H1 (cell line): Measurements from ENCODE around the gene PGAM1. TPM values are rescaled to one million over a fixed set of nuclear protein-coding genes. Genes with fewer than 3 reads are reported as not detected.

ENCODE experiments used
- CTCF ChIA-PET: fragments of 300-600 bp; sonication (Branson Sonifier 250); formaldehyde crosslinking; loops from one replicate; lab custom pipeline; 2021; ENCODE audit not compliant: partially characterized antibody; lab: Charles Lee
- POLR2A ChIA-PET: fragments of 300-600 bp; sonication (Branson Sonifier 250); formaldehyde crosslinking; loops from one replicate; lab custom pipeline; 2021; ENCODE audit warnings: inconsistent platforms; ENCODE audit not compliant: partially characterized antibody; lab: Charles Lee
- DNase-seq, 2 experiments: peaks; one replicate each; pipeline versions ENCODE4 v3.0.0 to v3.0.0-alpha.2; 2010 to 2022; ENCODE audit warnings: low spot score in 2 of 2, low read depth in 1 of 2, mixed read lengths in 1 of 2
- FAIRE-seq: peaks from 2 replicates; lab custom pipeline; 2011; peaks lifted over from hg19 to GRCh38; lab: Jason Lieb, UNC
- H2AFZ ChIP-seq: 2 replicates; pipeline ENCODE4 v1.8.1; 2012; ENCODE audit warnings: low read length, inconsistent platforms
- H2AK5ac ChIP-seq: 2 replicates; pipeline ENCODE4 v1.6.1; 2013; ENCODE audit warnings: low read depth, low read length
- H2BK120ac ChIP-seq: replicated peaks from 2 replicates; pipeline ENCODE3; 2013; ENCODE audit warnings: low read depth, low read length, inconsistent platforms
- H2BK12ac ChIP-seq: 2 replicates; pipeline ENCODE4 v1.6.1; 2013; ENCODE audit warnings: low read depth, low read length
- H2BK15ac ChIP-seq: 2 replicates; pipeline ENCODE4 v1.6.1; 2013; ENCODE audit warnings: low read length
- H2BK20ac ChIP-seq: 2 replicates; pipeline ENCODE4 v1.6.1; 2013; ENCODE audit warnings: low read length
- H2BK5ac ChIP-seq: 2 replicates; pipeline ENCODE4 v1.6.1; 2013; ENCODE audit warnings: low read depth, low read length
- H3K14ac ChIP-seq: 2 replicates; pipeline ENCODE4 v1.6.1; 2013; ENCODE audit warnings: inconsistent platforms; ENCODE audit not compliant: insufficient read length
- H3K18ac ChIP-seq: 2 replicates; pipeline ENCODE4 v1.6.1; 2013; ENCODE audit warnings: low read length; ENCODE audit errors: extremely low read depth
- H3K23ac ChIP-seq: 2 replicates; pipeline ENCODE4 v1.6.1; 2013; ENCODE audit warnings: inconsistent platforms; ENCODE audit not compliant: insufficient read length
- H3K23me2 ChIP-seq: 2 replicates; pipeline ENCODE4 v1.6.1; 2013; ENCODE audit warnings: low read depth, low read length
- H3K27ac ChIP-seq: 2 replicates; pipeline ENCODE4 v1.6.1; 2011; ENCODE audit warnings: low read depth, low read length, inconsistent platforms
- H3K27me3 ChIP-seq, 4 experiments: replicated peaks in 1 of 4; 1 replicate in 1 of 4; 2 replicates in 3 of 4; pipeline versions ENCODE4 v1.6.1 to v1.8.1; 2011 to 2013; ENCODE audit warnings: low read length in 3 of 4, mild to moderate bottlenecking in 3 of 4, inconsistent platforms in 2 of 4, mixed read lengths in 2 of 4, moderate library complexity in 1 of 4; ENCODE audit not compliant: control insufficient read depth in 3 of 4, insufficient read depth in 3 of 4; ENCODE audit errors: extremely low read depth in 1 of 4
- H3K36me3 ChIP-seq, 4 experiments: 2 replicates each; pipeline versions ENCODE4 v1.6.1 to v1.8.1; 2011 to 2013; ENCODE audit warnings: mild to moderate bottlenecking in 4 of 4, low read length in 3 of 4, moderate library complexity in 2 of 4, control low read depth in 1 of 4, inconsistent platforms in 1 of 4; ENCODE audit not compliant: insufficient read depth in 4 of 4, control insufficient read depth in 2 of 4
- H3K4ac ChIP-seq: replicated peaks from 2 replicates; pipeline ENCODE3; 2013; ENCODE audit warnings: low read length, low read depth, mixed read lengths, inconsistent platforms; ENCODE audit not compliant: insufficient read length
- H3K4me1 ChIP-seq, 4 experiments: replicated peaks in 1 of 4; 1 replicate in 1 of 4; 2 replicates in 3 of 4; pipeline versions ENCODE4 v1.6.1 to v1.8.1; 2011 to 2013; ENCODE audit warnings: low read length in 3 of 4, inconsistent platforms in 2 of 4, mixed read lengths in 1 of 4; ENCODE audit not compliant: insufficient read depth in 4 of 4, control insufficient read depth in 3 of 4
- H3K4me2 ChIP-seq, 2 experiments: 2 replicates each; pipeline versions ENCODE4 v1.6.1 to v1.8.1; 2011 to 2013; ENCODE audit warnings: low read depth in 2 of 2, low read length in 2 of 2, control low read depth in 1 of 2, inconsistent platforms in 1 of 2, mild to moderate bottlenecking in 1 of 2; ENCODE audit not compliant: insufficient read depth in 1 of 2
- H3K4me3 ChIP-seq, 4 experiments: fragments of 200-600, 300-600 bp in 1 of 4; sonication (generic), shearing (Covaris generic), sonication (Bioruptor Twin) in 1 of 4; 2 replicates each; pipeline versions ENCODE4 v1.5.1 to v1.8.1; 2011 to 2016; ENCODE audit warnings: low read length in 4 of 4, low read depth in 3 of 4, control low read depth in 2 of 4, inconsistent platforms in 2 of 4, mild to moderate bottlenecking in 2 of 4, mixed read lengths in 1 of 4, moderate library complexity in 1 of 4; ENCODE audit not compliant: insufficient read depth in 2 of 4; ENCODE audit errors: extremely low read depth in 1 of 4
- H3K56ac ChIP-seq: replicated peaks from 2 replicates; pipeline ENCODE3; 2013; ENCODE audit warnings: low read depth, mild to moderate bottlenecking, mixed read lengths, low read length, inconsistent platforms; ENCODE audit not compliant: insufficient read length
- H3K79me1 ChIP-seq: 2 replicates; pipeline ENCODE4 v1.6.1; 2013; ENCODE audit warnings: low read depth, low read length, control low read depth
- H3K79me2 ChIP-seq, 2 experiments: 2 replicates each; pipeline versions ENCODE4 v1.6.1 to v1.8.1; 2012 to 2013; ENCODE audit warnings: low read length in 2 of 2, mild to moderate bottlenecking in 2 of 2, inconsistent platforms in 1 of 2; ENCODE audit not compliant: insufficient read depth in 2 of 2, control insufficient read depth in 1 of 2
- H3K9ac ChIP-seq, 4 experiments: replicated peaks in 1 of 4; 1 replicate in 1 of 4; 2 replicates in 3 of 4; pipeline versions ENCODE4 v1.6.1 to v1.8.1; 2011 to 2013; ENCODE audit warnings: low read depth in 3 of 4, low read length in 3 of 4, control low read depth in 2 of 4, mild to moderate bottlenecking in 2 of 4, moderate library complexity in 2 of 4, inconsistent platforms in 1 of 4; ENCODE audit errors: extremely low read depth in 1 of 4
- H3K9me3 ChIP-seq, 2 experiments: 2 replicates each; pipeline versions ENCODE4 v1.6.1 to v1.8.1; 2012 to 2013; ENCODE audit warnings: mild to moderate bottlenecking in 2 of 2, moderate library complexity in 2 of 2, control low read depth in 1 of 2, inconsistent platforms in 1 of 2, low read depth in 1 of 2, low read length in 1 of 2, mixed read lengths in 1 of 2; ENCODE audit not compliant: insufficient read depth in 2 of 2
- H4K20me1 ChIP-seq, 2 experiments: replicated peaks in 1 of 2; 2 replicates each; pipeline versions ENCODE3 to v1.8.1; 2011 to 2013; ENCODE audit warnings: inconsistent platforms in 2 of 2, low read length in 2 of 2, mild to moderate bottlenecking in 1 of 2; ENCODE audit not compliant: insufficient read depth in 2 of 2, control insufficient read depth in 1 of 2
- H4K5ac ChIP-seq: 2 replicates; pipeline ENCODE4 v1.6.1; 2013; ENCODE audit warnings: low read length, low read depth, mixed read lengths, inconsistent platforms; ENCODE audit not compliant: insufficient read length
- H4K8ac ChIP-seq: 2 replicates; pipeline ENCODE4 v1.8.0; 2013; ENCODE audit warnings: mild to moderate bottlenecking, moderate library complexity, low read length, inconsistent platforms; ENCODE audit not compliant: insufficient read depth; ENCODE audit errors: extremely low read depth
- H4K91ac ChIP-seq: replicated peaks from 2 replicates; pipeline ENCODE3; 2013; ENCODE audit warnings: low read length, mixed read lengths, inconsistent platforms; ENCODE audit not compliant: insufficient read length
- JUN ChIP-seq: IDR thresholded peaks from 2 replicates; pipeline ENCODE4 v1.6.1; 2011; ENCODE audit warnings: low read depth, mild to moderate bottlenecking, improper control_type of control experiment, low read length
- POU5F1 ChIP-seq: IDR thresholded peaks from 2 replicates; pipeline ENCODE4 v1.6.1; 2011; ENCODE audit warnings: low read depth, mild to moderate bottlenecking, low read length, moderate library complexity
- SIN3A ChIP-seq, 2 experiments: IDR thresholded peaks in 1 of 2; conservative IDR thresholded peaks in 1 of 2; 2 replicates each; pipeline ENCODE4 v1.6.1; 2011 to 2012; ENCODE audit warnings: low read length in 2 of 2, improper control_type of control experiment in 1 of 2, low read depth in 1 of 2, mild to moderate bottlenecking in 1 of 2
- WGBS, 2 experiments: shearing (Covaris generic) in 1 of 2; methylation state at CpG; one replicate each; pipeline versions ENCODE4 v1.1.6 to v1.1.7; 2013 to 2015; ENCODE audit warnings: low lambda C conversion rate in 2 of 2, mixed read lengths in 2 of 2, inconsistent platforms in 1 of 2, low coverage in 1 of 2, missing lambda C conversion rate in 1 of 2; ENCODE audit not compliant: insufficient replicate concordance in 2 of 2, insufficient coverage in 1 of 2, insufficient read length in 1 of 2; ENCODE audit errors: extremely low coverage in 1 of 2, missing lambda C conversion rate in 1 of 2; 5-methylcytosine and 5-hydroxymethylcytosine counted together
- polyA plus RNA-seq, 7 experiments: library from polyadenylated mRNA; depleted of rRNA in 3 of 7; stranded (reverse) in 5 of 7; unstranded in 2 of 7; fragments of >200 nt in 5 of 7; fragments of 200-250 nt in 2 of 7; gene quantifications; 1 replicate in 5 of 7; 2 replicates in 1 of 7; 4 replicates in 1 of 7; pipeline versions ENCODE4 v1.2.1 to v1.2.3, GENCODE V29; 2011 to 2013; ENCODE audit warnings: missing spikeins in 2 of 7, mixed read lengths in 2 of 7
- total RNA-seq: library from RNA; stranded (reverse); fragmentation: NEBNext Ultra II Directional; extraction: Animal tissue kit (Norgen Biotek cat#: 25700); gene quantifications from 2 replicates; pipeline ENCODE4 v1.2.1, GENCODE V29; 2021

Gene PGAM1
- total and polyA plus RNA-seq, 2 of the 8 experiments (the other 6 are each of a cell fraction or from before 2014, with no cell fraction given), result 791 to 799 TPM

DNA sequence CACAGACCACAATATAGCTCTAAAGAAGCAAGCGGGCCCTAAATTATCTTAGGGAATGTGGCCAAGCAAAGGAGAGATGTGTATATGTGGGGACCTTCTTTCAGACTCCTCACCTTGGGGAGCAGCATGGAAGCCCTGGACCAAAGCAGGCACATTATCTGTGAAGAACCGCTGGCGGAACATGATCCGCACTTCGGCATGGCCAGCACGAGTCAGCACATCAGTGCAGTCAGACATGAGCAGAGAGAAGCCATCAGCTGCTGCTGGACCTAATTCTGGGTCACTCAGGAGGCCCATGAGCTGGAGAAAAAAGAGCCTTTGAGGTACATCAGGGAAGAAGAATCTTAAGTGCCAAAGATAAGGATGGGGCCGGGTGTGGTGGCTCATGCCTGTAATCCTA is 33.9 kb downstream of the PGAM1 start:
- H2AK5ac ChIP-seq, result no peak overlapping the region
- no peaks in the 10 kb centered on the region for H3K79me2 ChIP-seq
- H3K18ac ChIP-seq, result no peak overlapping the region
- H3K4me3 ChIP-seq, result no peak overlapping the region
- no peaks in the 10 kb centered on the region; the same call in 1 of the 2 replicates for H3K79me1 ChIP-seq
- H4K5ac ChIP-seq, result no peak overlapping the region
- H4K20me1 ChIP-seq, result peaks cover 0 to 6% of the 10 kb centered on the region in 2 experiments
- no peak overlapping the region for H4K91ac ChIP-seq
- no peak overlapping the region for H3K23ac ChIP-seq
- CTCF ChIA-PET, result interaction anchor here (1.1 to 2.5 kb wide), 4 partner anchors 24 to 112 kb away, joined by 4 to 19 read pairs (median 4); no protein-coding TSS in a partner anchor
- TF ChIP-seq POU5F1, result no peak
- no peak for TF ChIP-seq JUN
- no peak for TF ChIP-seq SIN3A (conservative IDR thresholded peaks at IDR 0.05 in 1 of 2, IDR thresholded peaks at IDR 0.05 in 1 of 2; ENCODE audit: low read depth in 1 of 2, low read length in 2 of 2)
- TF ChIP-seq, all 59 proteins: peak for 0
- POLR2A ChIA-PET, result interaction anchor here (0.6 to 12.5 kb wide), 7 partner anchors 7 to 93 kb away, joined by 3 to 105 read pairs (median 5); no protein-coding TSS in a partner anchor
- Histone ChIP-seq H3K14ac (no peak overlapping the region), H3K27me3 (no peaks in the 10 kb centered on the region), H2BK12ac (no peak overlapping the region), H2BK20ac (no peak overlapping the region), H2BK15ac (no peak overlapping the region), H2BK5ac (no peak overlapping the region), H3K9ac (no peak overlapping the region), H2BK120ac (no peak overlapping the region), H3K9me3 (peaks cover 0 to 2% of the 10 kb centered on the region in 2 experiments; a peak in 1 of 4 replicates), H3K36me3 (peaks cover 40 to 91% (median 77%) of the 10 kb centered on the region in 4 experiments), H4K8ac (no peak overlapping the region), H3K56ac (no peak overlapping the region), H3K4me1 (no peaks in the 10 kb centered on the region), H3K27ac (no peak overlapping the region), H3K23me2 (no peaks in the 10 kb centered on the region), H2AFZ (no peak overlapping the region), H3K4ac (no peak overlapping the region), H3K4me2 (no peak overlapping the region)
- DNase-seq (no peak), FAIRE-seq (no peak)
- WGBS, 2 experiments, result 87% methylated on average over 7 of the region's 7 CpGs; no CpG with 5 or more reads in 1 of the 2 experiments
